ENCODE data around the gene TNFRSF17. TPM values are rescaled to one million over a fixed set of nuclear protein-coding genes. Genes with fewer than 3 reads are reported as not detected.
A peak's percentile ranks its signal among the peaks of the same experiment; 100 is the strongest.
"Not testable (repeated sequence)": the region's sequence is repeated elsewhere in the genome, so short reads cannot be mapped to it uniquely, and the experiment has no call there.

TNFRSF17 gene
- total RNA-seq (not detected), polyA plus RNA-seq (not detected)

DNA sequence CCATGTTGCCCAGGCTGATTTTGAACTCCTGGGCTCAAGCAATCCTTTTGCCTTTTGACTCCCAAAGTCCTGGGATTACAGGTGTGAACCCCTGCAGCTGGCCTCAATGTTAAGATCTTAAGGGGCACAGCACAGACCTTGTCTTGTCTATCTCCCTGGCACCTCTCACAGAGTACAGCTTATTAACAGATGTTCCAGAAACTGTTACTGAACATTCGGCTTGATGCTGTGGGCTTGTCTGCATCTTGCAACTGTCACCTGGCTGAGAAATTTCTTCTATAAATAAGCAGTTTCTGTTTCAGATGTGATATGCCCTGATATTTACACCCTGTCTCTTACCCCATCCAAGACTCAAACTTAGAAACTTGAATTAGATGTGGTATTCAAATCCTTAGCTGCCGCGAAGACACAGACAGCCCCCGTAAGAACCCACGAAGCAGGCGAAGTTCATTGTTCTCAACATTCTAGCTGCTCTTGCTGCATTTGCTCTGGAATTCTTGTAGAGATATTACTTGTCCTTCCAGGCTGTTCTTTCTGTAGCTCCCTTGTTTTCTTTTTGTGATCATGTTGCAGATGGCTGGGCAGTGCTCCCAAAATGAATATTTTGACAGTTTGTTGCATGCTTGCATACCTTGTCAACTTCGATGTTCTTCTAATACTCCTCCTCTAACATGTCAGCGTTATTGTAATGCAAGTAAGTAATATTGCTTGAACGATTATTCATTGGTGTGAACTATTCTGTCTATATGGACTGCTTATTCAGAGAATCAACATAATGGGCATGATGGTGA lies at the start of gene TNFRSF17:
TSS of gene TNFRSF17 (plus strand) at position 450 of the 791 bp plus-strand sequence. CDS start at position 565, 115 bp downstream.
- no peak for DNase-seq (ENCODE audit: extremely low spot score)

DNA sequence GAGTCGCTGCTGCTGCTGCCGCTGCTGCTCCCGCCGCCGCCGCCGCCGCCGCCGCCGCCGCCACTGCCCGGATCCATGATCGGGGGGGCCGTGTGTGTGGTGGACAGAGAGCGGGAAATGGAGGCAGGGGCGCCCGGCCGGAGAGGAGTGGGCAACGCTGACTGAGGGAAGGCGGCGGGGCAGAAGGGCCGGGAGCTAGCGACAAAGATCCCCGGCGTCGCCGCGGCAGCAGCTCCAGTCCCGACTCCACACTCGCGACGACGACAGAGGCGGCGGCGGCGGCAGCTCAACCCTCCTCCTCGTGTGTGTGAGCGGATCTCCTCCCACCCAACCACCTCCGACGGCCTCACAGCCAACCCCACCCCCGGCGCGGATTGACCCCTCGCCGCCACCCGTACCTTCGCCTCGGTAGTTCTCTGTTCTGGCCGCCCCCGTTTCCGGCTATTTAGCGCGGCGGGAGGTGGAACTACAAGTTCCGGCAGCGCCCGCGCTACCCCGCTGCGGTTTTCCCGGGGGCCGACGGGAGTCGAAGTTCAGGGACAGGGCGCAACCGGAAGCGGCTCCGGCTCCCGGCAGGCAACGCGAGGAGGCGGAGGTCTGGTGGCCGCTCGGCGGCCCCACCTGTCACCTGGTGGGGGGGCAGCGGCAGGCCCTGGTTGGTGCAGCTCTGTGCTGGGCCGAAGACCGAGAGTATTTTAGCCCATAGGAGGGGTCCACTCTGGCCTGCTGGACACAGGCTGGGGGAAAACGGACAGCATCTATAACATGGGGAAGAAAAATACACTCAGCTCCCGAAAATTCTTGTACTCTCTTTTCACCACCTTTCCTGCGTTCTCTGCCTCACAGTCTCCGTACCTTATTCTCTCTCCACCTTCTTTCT lies 49.1 kb upstream of the TNFRSF17 start, which contains the start of gene GSPT1:
TSS of gene GSPT1 (minus strand) at position 313 of the 880 bp plus-strand sequence. CDS start at position 77, 236 bp downstream.
- Histone ChIP-seq H3K27ac (ENCODE audit: low read depth) (peak within 1 kb of the TSS; percentile 99), H3K36me3 (ENCODE audit: insufficient read depth) (no peaks in the 10 kb centered on the region), H3K4me3 (ENCODE audit: low read depth, low read length) (peak within 1 kb of the TSS; percentile 97), H3K4me1 (ENCODE audit: insufficient read depth) (peaks cover 2% of the 10 kb centered on the region)
- under 1% methylated on average over 84 of the region's 84 CpGs for WGBS
- peak; percentile 96 for DNase-seq (ENCODE audit: extremely low spot score)

More for the DNA sequence above, at the start of gene TNFRSF17:
- Histone ChIP-seq H3K4me1 (ENCODE audit: insufficient read depth) (no peaks in the 10 kb centered on the region), H3K36me3 (ENCODE audit: insufficient read depth) (no peaks in the 10 kb centered on the region), H3K27ac (ENCODE audit: low read depth) (no peak within 1 kb of the TSS), H3K4me3 (ENCODE audit: low read depth, low read length) (no peak within 1 kb of the TSS)
- 66% methylated on average over 9 of the region's 9 CpGs for WGBS

DNA sequence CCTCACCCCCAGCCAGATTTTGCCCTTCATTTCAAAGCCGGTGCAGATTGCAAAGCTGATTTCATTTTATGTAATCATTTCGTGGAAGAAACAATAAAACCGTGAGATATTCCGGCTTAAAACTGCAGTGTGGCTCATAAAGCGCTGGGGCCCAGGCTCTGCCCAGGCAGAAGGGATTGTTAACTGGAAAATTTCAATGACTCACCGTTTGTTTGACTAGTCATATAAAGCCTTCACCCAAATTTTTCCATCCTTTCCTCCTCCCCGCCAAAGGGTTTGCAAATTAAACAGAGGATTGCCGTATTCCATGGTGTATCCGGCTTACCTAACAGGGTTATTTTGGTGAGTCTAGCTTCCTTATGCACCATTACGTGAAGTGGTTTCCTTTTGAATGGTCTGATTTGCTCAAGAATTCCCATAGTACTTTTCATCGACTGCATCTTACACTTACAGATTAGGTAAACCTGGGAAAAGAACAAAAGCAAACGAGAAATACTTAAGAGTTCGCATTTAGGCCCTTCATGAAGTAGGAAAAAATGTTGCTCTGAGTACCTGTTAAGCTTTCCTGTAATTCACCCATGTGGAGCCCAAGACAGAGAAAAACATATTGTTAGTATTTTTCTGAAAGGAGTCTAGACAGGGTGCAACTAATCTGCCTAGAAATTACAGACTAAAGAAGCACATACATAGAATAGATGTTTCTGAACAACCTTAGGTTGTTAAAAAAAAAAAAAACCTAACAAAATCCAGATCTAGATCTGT lies 48.3 kb upstream of the TNFRSF17 start:
- DNase-seq (ENCODE audit: extremely low spot score): peak; percentile 48
- H3K27ac ChIP-seq (ENCODE audit: low read depth): peak overlapping the region; percentile 78
- no peaks in the 10 kb centered on the region for H3K36me3 ChIP-seq (ENCODE audit: insufficient read depth)
- H3K4me3 ChIP-seq (ENCODE audit: low read depth, low read length): peak overlapping the region; percentile 48
- H3K4me1 ChIP-seq (ENCODE audit: insufficient read depth): peaks cover 2% of the 10 kb centered on the region
- WGBS: 38% methylated on average over 13 of the region's 13 CpGs

DNA sequence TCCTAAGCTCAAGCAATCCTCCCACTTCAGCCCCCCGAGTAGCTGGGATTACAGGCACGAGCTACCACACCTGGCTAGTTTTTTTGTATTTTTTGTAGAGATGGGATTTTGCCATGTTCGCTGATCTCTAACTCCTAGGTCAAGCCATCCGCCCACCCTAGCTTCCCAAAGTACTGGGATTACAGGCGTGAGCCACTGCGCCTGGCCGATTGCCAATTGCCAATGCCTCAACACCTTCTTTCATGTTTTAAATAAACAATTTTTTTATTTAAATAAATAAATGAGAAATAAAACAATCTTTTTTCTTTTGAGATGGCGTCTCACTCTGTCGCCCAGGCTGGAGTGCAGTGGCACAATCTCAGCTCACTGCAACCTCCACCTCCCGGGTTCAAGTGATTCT lies 41.0 kb upstream of the TNFRSF17 start:
- H3K36me3 ChIP-seq (ENCODE audit: insufficient read depth); H3K4me3 ChIP-seq (ENCODE audit: low read depth, low read length); DNase-seq (ENCODE audit: extremely low spot score); H3K27ac ChIP-seq (ENCODE audit: low read depth); H3K4me1 ChIP-seq (ENCODE audit: insufficient read depth): not testable (repeated sequence)
- 80% methylated on average over 10 of the region's 10 CpGs for WGBS

GRCh38 chr16:11927350-11927749 lies 37.7 kb upstream of the TNFRSF17 start:
- not testable (repeated sequence) for H3K4me1 ChIP-seq (ENCODE audit: insufficient read depth); DNase-seq (ENCODE audit: extremely low spot score); H3K4me3 ChIP-seq (ENCODE audit: low read depth, low read length); H3K36me3 ChIP-seq (ENCODE audit: insufficient read depth); H3K27ac ChIP-seq (ENCODE audit: low read depth)
- whole genome bisulfite sequencing: 85% methylated on average over 13 of the region's 13 CpGs

DNA sequence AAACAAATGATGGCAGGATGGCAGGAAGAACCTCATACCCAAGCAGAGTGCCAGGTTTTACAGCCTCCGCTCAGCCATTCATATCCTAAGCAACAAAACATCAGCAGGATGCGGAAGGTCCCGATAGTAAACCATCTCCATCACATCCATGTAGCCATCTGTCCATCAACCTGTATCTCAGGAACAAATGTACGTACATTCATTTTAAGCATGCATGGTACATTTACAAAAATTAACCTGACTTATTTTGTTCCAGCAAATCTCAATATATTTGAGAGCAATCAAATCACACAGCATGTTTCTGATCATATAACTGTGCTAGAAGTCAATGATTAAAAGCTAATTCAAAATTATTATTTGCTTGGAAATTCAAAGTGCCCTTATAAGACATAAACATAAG lies 23.1 kb upstream of the TNFRSF17 start, which contains the start of gene NPIPB2:
TSS of gene NPIPB2 (minus strand) at position 101 of the 400 bp plus-strand sequence. CDS start at position 101, 0 bp downstream.
- DNase-seq (ENCODE audit: extremely low spot score); H3K4me3 ChIP-seq (ENCODE audit: low read depth, low read length); H3K36me3 ChIP-seq (ENCODE audit: insufficient read depth); H3K27ac ChIP-seq (ENCODE audit: low read depth); H3K4me1 ChIP-seq (ENCODE audit: insufficient read depth): not testable (repeated sequence)
- WGBS: 96% methylated on average over 3 of the region's 4 CpGs

DNA sequence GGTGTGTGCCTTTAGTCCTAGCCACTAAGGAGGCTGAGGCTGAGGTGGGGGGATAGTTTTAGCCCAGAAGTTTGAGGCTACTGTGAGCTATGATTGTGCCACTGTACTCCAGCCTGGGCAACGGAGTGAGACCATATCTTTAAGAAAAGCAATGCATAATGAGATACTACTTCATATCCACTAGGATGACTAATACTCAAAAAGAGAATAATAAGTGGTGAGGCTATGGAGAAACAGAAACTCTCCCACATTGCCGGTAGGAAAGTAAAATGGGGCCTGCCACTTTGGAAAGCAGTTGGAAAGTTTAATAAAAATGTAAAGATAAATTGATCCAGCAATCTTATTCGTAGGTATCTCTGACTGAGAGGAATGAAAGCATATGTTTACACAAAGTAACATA lies 18.6 kb upstream of the TNFRSF17 start:
- DNase-seq (ENCODE audit: extremely low spot score): no peak
- no peaks in the 10 kb centered on the region for H3K4me1 ChIP-seq (ENCODE audit: insufficient read depth)
- 83% methylated on average over 3 of the region's 3 CpGs for WGBS
- H3K36me3 ChIP-seq (ENCODE audit: insufficient read depth): no peaks in the 10 kb centered on the region
- no peak overlapping the region for H3K4me3 ChIP-seq (ENCODE audit: low read depth, low read length)
- H3K27ac ChIP-seq (ENCODE audit: low read depth): no peak overlapping the region

- no peak for DNase-seq (ENCODE audit: extremely low spot score)
- no peaks in the 10 kb centered on the region for H3K4me1 ChIP-seq (ENCODE audit: insufficient read depth)
- no peak overlapping the region for H3K27ac ChIP-seq (ENCODE audit: low read depth)
- no peaks in the 10 kb centered on the region for H3K36me3 ChIP-seq (ENCODE audit: insufficient read depth)
- WGBS: 88% methylated on average over 5 of the region's 5 CpGs
- no peak overlapping the region for H3K4me3 ChIP-seq (ENCODE audit: low read depth, low read length)
Measured at GRCh38 chr16:11948819-11949218, 16.2 kb upstream of the TNFRSF17 start.

DNA sequence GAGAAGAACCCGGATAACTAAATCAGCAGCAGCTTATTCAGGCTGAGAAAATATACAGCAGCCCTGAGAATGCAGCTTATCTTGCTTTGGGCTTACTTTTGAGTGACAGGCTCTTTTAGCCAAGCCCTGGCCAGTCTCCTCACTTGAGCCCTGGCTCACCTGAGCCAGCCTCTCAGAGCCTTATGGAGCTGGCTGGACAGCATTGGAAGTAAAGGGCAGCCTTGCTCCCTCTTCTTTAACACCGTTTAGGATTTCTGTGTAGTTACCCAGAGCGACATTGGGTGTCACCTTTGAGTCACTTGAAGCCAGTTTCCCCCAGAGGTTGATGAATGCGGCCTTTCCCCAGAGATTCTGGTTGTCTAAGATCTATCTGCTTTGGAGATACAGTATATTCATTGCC lies 15.5 kb upstream of the TNFRSF17 start:
- H3K27ac ChIP-seq (ENCODE audit: low read depth): no peak overlapping the region
- no peak for DNase-seq (ENCODE audit: extremely low spot score)
- H3K4me1 ChIP-seq (ENCODE audit: insufficient read depth): no peaks in the 10 kb centered on the region
- 16% methylated on average over 4 of the region's 4 CpGs for WGBS
- no peaks in the 10 kb centered on the region for H3K36me3 ChIP-seq (ENCODE audit: insufficient read depth)
- no peak overlapping the region for H3K4me3 ChIP-seq (ENCODE audit: low read depth, low read length)

- DNase-seq (ENCODE audit: extremely low spot score): no peak
- no peaks in the 10 kb centered on the region for H3K4me1 ChIP-seq (ENCODE audit: insufficient read depth)
- no peaks in the 10 kb centered on the region for H3K36me3 ChIP-seq (ENCODE audit: insufficient read depth)
- 72% methylated on average over 5 of the region's 5 CpGs for WGBS
- H3K4me3 ChIP-seq (ENCODE audit: low read depth, low read length): no peak overlapping the region
- no peak overlapping the region for H3K27ac ChIP-seq (ENCODE audit: low read depth)
Measured at GRCh38 chr16:11950388-11950787, 14.6 kb upstream of the TNFRSF17 start.

DNA sequence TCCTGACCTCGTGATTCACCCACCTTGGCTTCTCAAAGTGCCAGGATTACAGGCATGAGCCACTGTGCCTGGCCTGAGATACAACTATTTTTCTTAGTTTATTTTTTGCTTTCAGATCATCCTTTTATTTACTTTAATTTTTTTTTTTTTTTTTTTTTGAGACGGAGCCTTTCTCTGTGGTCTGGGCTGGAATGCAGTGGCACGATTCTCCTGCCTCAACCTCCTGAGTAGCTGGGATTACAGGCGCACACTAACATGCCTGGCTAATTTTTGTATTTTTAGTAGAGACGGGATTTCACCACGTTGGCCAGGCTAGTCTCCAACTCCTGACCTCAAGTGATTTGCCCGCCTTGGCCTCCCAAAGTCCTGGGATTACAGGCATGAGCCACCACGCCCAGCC lies 11.4 kb upstream of the TNFRSF17 start:
- DNase-seq (ENCODE audit: extremely low spot score); H3K4me1 ChIP-seq (ENCODE audit: insufficient read depth); H3K27ac ChIP-seq (ENCODE audit: low read depth); H3K36me3 ChIP-seq (ENCODE audit: insufficient read depth); H3K4me3 ChIP-seq (ENCODE audit: low read depth, low read length): not testable (repeated sequence)
- WGBS: 76% methylated on average over 8 of the region's 8 CpGs

GRCh38 chr16:11955713-11956123 lies 9.3 kb upstream of the TNFRSF17 start:
- 60% methylated on average over 8 of the region's 8 CpGs for WGBS
- no peaks in the 10 kb centered on the region for H3K4me1 ChIP-seq (ENCODE audit: insufficient read depth)
- no peak overlapping the region for H3K27ac ChIP-seq (ENCODE audit: low read depth)
- H3K36me3 ChIP-seq (ENCODE audit: insufficient read depth): no peaks in the 10 kb centered on the region
- DNase-seq (ENCODE audit: extremely low spot score): no peak
- H3K4me3 ChIP-seq (ENCODE audit: low read depth, low read length): no peak overlapping the region

DNA sequence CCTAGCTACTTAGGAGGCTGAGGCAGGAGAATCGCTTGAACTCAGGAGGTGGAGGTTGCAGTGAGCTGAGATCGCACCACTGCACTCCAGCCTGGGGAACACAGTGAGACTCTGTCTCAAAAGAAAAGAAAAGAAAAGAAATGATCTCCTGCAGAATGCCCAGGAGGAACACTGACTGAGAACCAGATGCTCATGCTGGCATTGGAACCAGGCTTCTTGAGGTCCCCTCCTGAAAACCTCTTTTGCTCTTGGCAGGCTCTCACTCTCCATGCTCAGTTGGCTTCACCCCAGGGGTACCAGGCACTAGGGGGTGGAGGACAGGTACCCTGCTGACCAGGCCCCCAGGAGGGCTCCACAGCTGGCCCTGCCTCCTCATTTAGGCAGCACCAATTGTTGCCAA lies 8.5 kb upstream of the TNFRSF17 start:
- 86% methylated on average over 2 of the region's 2 CpGs for WGBS
- H3K4me3 ChIP-seq (ENCODE audit: low read depth, low read length): no peak overlapping the region
- DNase-seq (ENCODE audit: extremely low spot score): no peak

More for the DNA sequence above, 8.5 kb upstream of the TNFRSF17 start:
- H3K27ac ChIP-seq (ENCODE audit: low read depth): no peak overlapping the region
- H3K36me3 ChIP-seq (ENCODE audit: insufficient read depth): no peaks in the 10 kb centered on the region
- H3K4me1 ChIP-seq (ENCODE audit: insufficient read depth): no peaks in the 10 kb centered on the region
